Liver (tissue), 3 donors: ENCODE measurements around the gene PFN1.
"Not testable (repeated sequence)": the region's sequence is repeated elsewhere in the genome, so short reads cannot be mapped to it uniquely, and the experiment has no call there.

ENCODE experiments used
- ATF3 ChIP-seq: IDR thresholded peaks from 2 replicates; pipeline ENCODE4 v1.6.1; 2016; ENCODE audit warnings: antibody characterized with exemption
- CTCF ChIP-seq: fragments of 150-350 bp; IDR thresholded peaks from 2 replicates; pipeline ENCODE4 v1.5.1; 2017; ENCODE audit warnings: improper control_type of control experiment, low read depth, low read length; ENCODE audit not compliant: missing input control
- GABPA ChIP-seq, 2 donors: IDR thresholded peaks in 1 of 2; conservative IDR thresholded peaks in 1 of 2; 2 replicates each; pipeline ENCODE4 v1.6.1; 2016; ENCODE audit warnings: antibody characterized with exemption in 2 of 2, mild to moderate bottlenecking in 1 of 2, moderate library complexity in 1 of 2
- MAX ChIP-seq: IDR thresholded peaks from 2 replicates; pipeline ENCODE4 v1.6.1; 2016; ENCODE audit warnings: antibody characterized with exemption
- RAD21 ChIP-seq, 2 donors: IDR thresholded peaks; 2 replicates each; pipeline ENCODE4 v1.6.1; 2016; ENCODE audit warnings: antibody characterized with exemption in 2 of 2, mild to moderate bottlenecking in 2 of 2
- REST ChIP-seq: IDR thresholded peaks from 2 replicates; pipeline ENCODE4 v1.6.1; 2016; ENCODE audit warnings: antibody characterized with exemption, mild to moderate bottlenecking
- RXRA ChIP-seq, 2 donors: IDR thresholded peaks; 2 replicates each; pipeline ENCODE4 v1.6.1; 2017 to 2018; ENCODE audit warnings: antibody characterized with exemption in 2 of 2, mild to moderate bottlenecking in 1 of 2
- TAF1 ChIP-seq: conservative IDR thresholded peaks from 2 replicates; pipeline ENCODE4 v1.6.1; 2016; ENCODE audit warnings: antibody characterized with exemption, mild to moderate bottlenecking
- YY1 ChIP-seq: IDR thresholded peaks from 2 replicates; pipeline ENCODE4 v1.6.1; 2016; ENCODE audit warnings: antibody characterized with exemption, mild to moderate bottlenecking
- ZBTB33 ChIP-seq: IDR thresholded peaks from 2 replicates; pipeline ENCODE4 v1.6.1; 2016; ENCODE audit warnings: antibody characterized with exemption
- donor health status: healthy.
- donor health status: healthy.

- not testable (repeated sequence) for TF ChIP-seq CTCF; ZBTB33; TAF1; RXRA (IDR thresholded peaks at IDR 0.05); MAX; RAD21 (IDR thresholded peaks at IDR 0.05); YY1; ATF3; REST; GABPA (IDR thresholded peaks at IDR 0.05 in 1 of 2, conservative IDR thresholded peaks at IDR 0.05 in 1 of 2)
Measured at GRCh38 chr17:4914551-4914950, 33.8 kb downstream of the PFN1 start.
